GM10266 (cell line): ENCODE data around the gene HTRA1.

Experiments
- DNase-seq: peaks from one replicate; pipeline ENCODE4 v3.0.0; 2012; ENCODE audit errors: extremely low spot score
- TF ChIP-seq, protein P1 (sequence below): IDR thresholded peaks from 2 replicates; pipeline ENCODE4 v1.5.1; 2012; ENCODE audit warnings: mild to moderate bottlenecking, low read depth; ENCODE audit not compliant: control insufficient read depth, insufficient read depth; ENCODE audit errors: missing control alignments

The HTRA1 gene

GRCh38 chr10:122473116-122473515 is 11.8 kb downstream of the HTRA1 start:
- TF ChIP-seq, protein P1, sequence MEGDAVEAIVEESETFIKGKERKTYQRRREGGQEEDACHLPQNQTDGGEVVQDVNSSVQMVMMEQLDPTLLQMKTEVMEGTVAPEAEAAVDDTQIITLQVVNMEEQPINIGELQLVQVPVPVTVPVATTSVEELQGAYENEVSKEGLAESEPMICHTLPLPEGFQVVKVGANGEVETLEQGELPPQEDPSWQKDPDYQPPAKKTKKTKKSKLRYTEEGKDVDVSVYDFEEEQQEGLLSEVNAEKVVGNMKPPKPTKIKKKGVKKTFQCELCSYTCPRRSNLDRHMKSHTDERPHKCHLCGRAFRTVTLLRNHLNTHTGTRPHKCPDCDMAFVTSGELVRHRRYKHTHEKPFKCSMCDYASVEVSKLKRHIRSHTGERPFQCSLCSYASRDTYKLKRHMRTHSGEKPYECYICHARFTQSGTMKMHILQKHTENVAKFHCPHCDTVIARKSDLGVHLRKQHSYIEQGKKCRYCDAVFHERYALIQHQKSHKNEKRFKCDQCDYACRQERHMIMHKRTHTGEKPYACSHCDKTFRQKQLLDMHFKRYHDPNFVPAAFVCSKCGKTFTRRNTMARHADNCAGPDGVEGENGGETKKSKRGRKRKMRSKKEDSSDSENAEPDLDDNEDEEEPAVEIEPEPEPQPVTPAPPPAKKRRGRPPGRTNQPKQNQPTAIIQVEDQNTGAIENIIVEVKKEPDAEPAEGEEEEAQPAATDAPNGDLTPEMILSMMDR = no peak
- DNase-seq = no peak

DNA sequence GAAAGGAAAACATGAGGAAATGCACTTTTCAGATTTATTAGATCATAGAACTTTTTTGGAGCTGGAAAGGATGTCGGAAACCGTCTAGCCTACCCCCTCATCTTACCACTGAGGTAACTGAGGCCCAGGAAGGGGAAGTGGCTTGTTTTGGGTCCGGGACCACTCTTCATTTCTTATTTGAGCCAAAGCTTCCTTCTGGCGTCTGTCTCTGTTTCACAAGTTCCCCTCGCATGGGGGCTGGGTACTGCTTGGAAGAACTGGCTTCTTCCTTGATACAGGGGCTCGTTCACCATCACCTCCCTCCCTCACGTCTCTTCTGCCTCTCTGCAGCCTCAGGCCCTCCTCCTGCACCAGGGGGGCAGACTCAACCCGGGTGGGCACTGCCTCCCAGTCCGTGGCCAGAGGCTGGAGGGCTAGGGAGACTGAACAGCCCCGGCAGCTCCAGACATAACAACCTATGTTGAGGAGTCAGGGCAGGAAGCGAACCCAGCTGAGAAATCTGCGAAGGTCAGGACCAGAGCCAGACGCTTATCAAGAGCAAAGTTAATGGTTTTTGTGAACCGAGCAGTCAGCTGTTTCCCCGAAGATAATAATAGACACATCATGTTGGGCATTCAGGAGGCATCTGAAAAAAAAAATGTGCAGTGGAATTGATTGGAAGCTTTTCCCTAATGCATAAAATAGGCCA is 12.9 kb downstream of the HTRA1 start:
- TF ChIP-seq, protein P1 = no peak
- DNase-seq = no peak

- no peak for DNase-seq
- TF ChIP-seq, protein P1 = no peak
Observed at GRCh38 chr10:122475100-122475499, 13.7 kb downstream of the HTRA1 start.

GRCh38 chr10:122475591-122476332 is 14.4 kb downstream of the HTRA1 start:
- TF ChIP-seq, protein P1 = no peak
- no peak for DNase-seq

GRCh38 chr10:122476333-122476695 is 15.0 kb downstream of the HTRA1 start:
- TF ChIP-seq, protein P1 = no peak
- DNase-seq = no peak

DNA sequence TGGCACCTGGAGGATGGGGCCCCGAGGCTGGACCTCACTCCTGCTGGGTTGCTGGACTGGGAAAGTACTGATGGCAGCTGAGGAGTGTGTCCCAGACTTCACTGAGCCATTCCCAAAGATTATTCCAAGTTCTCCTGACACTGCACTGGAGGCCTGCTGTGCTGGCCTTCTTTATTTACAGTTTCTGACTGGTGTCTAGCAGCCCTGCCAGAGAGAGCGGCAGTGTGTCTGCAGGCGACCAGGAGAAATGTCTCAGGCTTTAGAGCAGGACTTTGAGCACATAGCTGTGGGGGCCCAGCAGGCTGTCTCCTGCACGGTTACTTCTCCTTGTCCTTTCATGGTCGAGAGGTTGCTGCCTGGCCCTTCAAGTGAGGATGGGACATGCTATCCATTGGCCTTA is 16.1 kb downstream of the HTRA1 start:
- DNase-seq = no peak
- TF ChIP-seq, protein P1 = no peak

GRCh38 chr10:122478971-122479370 is 17.6 kb downstream of the HTRA1 start:
- no peak for DNase-seq
- TF ChIP-seq, protein P1 = no peak
